Lower lobe of right lung (tissue), 2 donors: Measurements from ENCODE around the gene TMEM247. TPM values are rescaled to one million over a fixed set of nuclear protein-coding genes. Genes with fewer than 3 reads are reported as not detected.
A peak's percentile ranks its signal among the peaks of the same experiment; 100 is the strongest.
"Not testable (repeated sequence)": the region's sequence is repeated elsewhere in the genome, so short reads cannot be mapped to it uniquely, and the experiment has no call there.

Experiments
- ATAC-seq, 2 donors: fragments of 200-7000 bp; cut with Tn5 transposase; one replicate each; pipeline ENCODE4 v1.9.1; 2020 to 2022; ENCODE audit warnings: mild to moderate bottlenecking in 2 of 2, moderate library complexity in 2 of 2
- DNase-seq: peaks from one replicate; pipeline ENCODE4 v3.0.0-alpha.2; 2020
- H3K27ac ChIP-seq: fragments of 200-600 bp; one replicate; pipeline ENCODE4 v1.8.0; 2022
- H3K27me3 ChIP-seq: fragments of 200-600 bp; one replicate; pipeline ENCODE4 v1.8.0; 2022; ENCODE audit warnings: low read depth
- H3K36me3 ChIP-seq: fragments of 200-600 bp; one replicate; pipeline ENCODE4 v1.8.0; 2022; ENCODE audit warnings: mild to moderate bottlenecking
- H3K4me1 ChIP-seq: fragments of 200-600 bp; one replicate; pipeline ENCODE4 v1.8.0; 2022
- H3K4me3 ChIP-seq: fragments of 200-600 bp; one replicate; pipeline ENCODE4 v1.8.0; 2022; ENCODE audit warnings: mild to moderate bottlenecking
- H3K9me3 ChIP-seq: fragments of 200-600 bp; one replicate; pipeline ENCODE4 v1.8.0; 2022
- intact Hi-C: fragments of 100-400 bp; cut with DNase I; formaldehyde crosslinking; loops from one replicate; pipeline ENCODE4 v1.11.0; 2022
- total RNA-seq: library from RNA; stranded (reverse); fragmentation: NEBNext Ultra II Directional; extraction: Animal tissue kit (Norgen Biotek cat#: 25700); gene quantifications from one replicate; pipeline ENCODE4 v1.2.1, GENCODE V29; 2021
- TF ChIP-seq, protein P1 (sequence below): fragments of 200-600 bp; IDR thresholded peaks from one replicate; pipeline ENCODE4 v1.8.0; 2022; ENCODE audit warnings: antibody characterized with exemption, mild to moderate bottlenecking
- donor health status: DM: no; HTN: yes; CAD: no; lungs with severe emphysema.

The TMEM247 gene
- total RNA-seq, 1 donor from 2014 or later = not detected

- no peaks in the 10 kb centered on the region for H3K27me3 ChIP-seq
- H3K9me3 ChIP-seq = peaks cover 17% of the 10 kb centered on the region
- H3K36me3 ChIP-seq = no peaks in the 10 kb centered on the region
- intact Hi-C loops = no loop called here
- H3K4me1 ChIP-seq = peaks cover 5% of the 10 kb centered on the region
- DNase-seq = no peak
- H3K27ac ChIP-seq = no peak overlapping the region
- TF ChIP-seq, protein P1, sequence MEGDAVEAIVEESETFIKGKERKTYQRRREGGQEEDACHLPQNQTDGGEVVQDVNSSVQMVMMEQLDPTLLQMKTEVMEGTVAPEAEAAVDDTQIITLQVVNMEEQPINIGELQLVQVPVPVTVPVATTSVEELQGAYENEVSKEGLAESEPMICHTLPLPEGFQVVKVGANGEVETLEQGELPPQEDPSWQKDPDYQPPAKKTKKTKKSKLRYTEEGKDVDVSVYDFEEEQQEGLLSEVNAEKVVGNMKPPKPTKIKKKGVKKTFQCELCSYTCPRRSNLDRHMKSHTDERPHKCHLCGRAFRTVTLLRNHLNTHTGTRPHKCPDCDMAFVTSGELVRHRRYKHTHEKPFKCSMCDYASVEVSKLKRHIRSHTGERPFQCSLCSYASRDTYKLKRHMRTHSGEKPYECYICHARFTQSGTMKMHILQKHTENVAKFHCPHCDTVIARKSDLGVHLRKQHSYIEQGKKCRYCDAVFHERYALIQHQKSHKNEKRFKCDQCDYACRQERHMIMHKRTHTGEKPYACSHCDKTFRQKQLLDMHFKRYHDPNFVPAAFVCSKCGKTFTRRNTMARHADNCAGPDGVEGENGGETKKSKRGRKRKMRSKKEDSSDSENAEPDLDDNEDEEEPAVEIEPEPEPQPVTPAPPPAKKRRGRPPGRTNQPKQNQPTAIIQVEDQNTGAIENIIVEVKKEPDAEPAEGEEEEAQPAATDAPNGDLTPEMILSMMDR = no peak
- no peak overlapping the region for H3K4me3 ChIP-seq
- no peak for ATAC-seq
These were observed 39.9 kb downstream of the TMEM247 start for GRCh38 chr2:46519265-46519664.

- Histone ChIP-seq H3K4me1 (peaks cover 5% of the 10 kb centered on the region), H3K27me3 (no peaks in the 10 kb centered on the region), H3K4me3 (no peak overlapping the region), H3K36me3 (no peaks in the 10 kb centered on the region), H3K9me3 (peaks cover 16% of the 10 kb centered on the region), H3K27ac (peak overlapping the region; percentile 41)
- intact Hi-C loops = no loop called here
- DNase-seq = no peak
- peak; percentile 52 to 64 for ATAC-seq
- TF ChIP-seq, protein P1 = no peak
These were observed 40.9 kb downstream of the TMEM247 start for GRCh38 chr2:46520130-46520711.

DNA sequence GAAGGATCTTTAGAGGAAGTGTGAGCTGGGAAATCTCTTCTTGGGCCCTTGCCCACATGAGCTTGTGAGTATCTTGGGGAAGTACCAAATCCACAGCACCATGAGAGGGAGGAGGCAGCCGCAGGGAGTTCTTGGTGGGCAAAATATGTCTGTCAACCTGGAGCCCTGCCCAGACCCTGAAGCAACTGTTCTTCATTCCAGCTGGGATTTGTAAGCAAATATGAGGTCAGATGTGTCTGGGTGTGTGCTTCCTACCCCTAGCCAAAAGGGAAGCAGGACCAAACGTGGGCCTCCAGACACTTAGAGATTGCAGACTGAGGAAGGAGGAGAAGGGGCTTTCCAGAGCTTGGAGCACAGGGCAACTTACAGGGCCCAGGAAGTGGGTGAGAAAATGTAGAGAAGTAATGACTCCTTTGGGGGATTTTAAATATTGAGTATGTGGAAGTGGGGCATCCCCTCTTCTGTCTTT, 41.9 kb downstream of the TMEM247 start:
- Histone ChIP-seq H3K4me3 (no peak overlapping the region), H3K36me3 (no peaks in the 10 kb centered on the region), H3K4me1 (peaks cover 5% of the 10 kb centered on the region), H3K27ac (peak overlapping the region; percentile 41), H3K9me3 (peaks cover 6% of the 10 kb centered on the region), H3K27me3 (no peaks in the 10 kb centered on the region)
- intact Hi-C loops = no loop called here
- peak; percentile 65 for DNase-seq
- peak; percentile 81 to 87 for ATAC-seq
- TF ChIP-seq, protein P1 = no peak

- H3K36me3 ChIP-seq, ATAC-seq, H3K9me3 ChIP-seq, intact Hi-C loops, H3K27ac ChIP-seq, H3K4me1 ChIP-seq, H3K27me3 ChIP-seq, DNase-seq, H3K4me3 ChIP-seq: not testable (repeated sequence)
These were observed 43.0 kb downstream of the TMEM247 start for GRCh38 chr2:46522385-46522784.

GRCh38 chr2:46525522-46526155, 46.3 kb downstream of the TMEM247 start:
- H3K4me1 ChIP-seq = peaks cover 5% of the 10 kb centered on the region
- H3K27me3 ChIP-seq = no peaks in the 10 kb centered on the region
- no peaks in the 10 kb centered on the region for H3K36me3 ChIP-seq
- DNase-seq (no peak), ATAC-seq (no peak)
- H3K9me3 ChIP-seq = no peaks in the 10 kb centered on the region
- H3K4me3 ChIP-seq = no peak overlapping the region
- TF ChIP-seq, protein P1 = no peak
- no peak overlapping the region for H3K27ac ChIP-seq
- intact Hi-C loops = no loop called here

GRCh38 chr2:46528880-46529279, 49.5 kb downstream of the TMEM247 start:
- Histone ChIP-seq H3K36me3 (no peaks in the 10 kb centered on the region), H3K4me3 (no peak overlapping the region), H3K27me3 (no peaks in the 10 kb centered on the region), H3K27ac (no peak overlapping the region), H3K9me3 (no peaks in the 10 kb centered on the region), H3K4me1 (no peaks in the 10 kb centered on the region)
- DNase-seq (no peak), ATAC-seq (no peak)
- intact Hi-C loops = no loop called here
- TF ChIP-seq, protein P1 = no peak
